Kidney epithelial cell (primary cell): ENCODE data around the gene ARHGEF19. TPM values are rescaled to one million over a fixed set of nuclear protein-coding genes. Genes with fewer than 3 reads are reported as not detected.

Source experiments
- DNase-seq: peaks from one replicate; pipeline ENCODE4 v3.0.0-alpha.2; 2010; ENCODE audit warnings: low read depth
- H3K27me3 ChIP-seq: 2 replicates; pipeline ENCODE4 v1.6.0; 2011; ENCODE audit warnings: low read length; ENCODE audit not compliant: control insufficient read depth, insufficient read depth
- H3K36me3 ChIP-seq: 2 replicates; pipeline ENCODE4 v1.5.1; 2011; ENCODE audit warnings: low read length; ENCODE audit not compliant: control insufficient read depth, insufficient read depth
- H3K4me3 ChIP-seq: 2 replicates; pipeline ENCODE4 v1.5.1; 2011; ENCODE audit warnings: low read depth, mild to moderate bottlenecking, control low read depth, low read length
- total RNA-seq: library from RNA; depleted of rRNA; stranded (reverse); fragments of >200 nt; gene quantifications from 2 replicates; pipeline ENCODE4 v1.2.3, GENCODE V29; 2015
- TF ChIP-seq, protein P1 (sequence below): IDR thresholded peaks from 2 replicates; pipeline ENCODE4 v1.5.1; 2011; ENCODE audit warnings: mild to moderate bottlenecking, moderate library complexity, low read length, control low read depth, inconsistent platforms; ENCODE audit not compliant: insufficient read depth, poor library complexity, severe bottlenecking

ARHGEF19 gene
- total RNA-seq, 1 donor from 2014 or later: 5.6 TPM

DNA sequence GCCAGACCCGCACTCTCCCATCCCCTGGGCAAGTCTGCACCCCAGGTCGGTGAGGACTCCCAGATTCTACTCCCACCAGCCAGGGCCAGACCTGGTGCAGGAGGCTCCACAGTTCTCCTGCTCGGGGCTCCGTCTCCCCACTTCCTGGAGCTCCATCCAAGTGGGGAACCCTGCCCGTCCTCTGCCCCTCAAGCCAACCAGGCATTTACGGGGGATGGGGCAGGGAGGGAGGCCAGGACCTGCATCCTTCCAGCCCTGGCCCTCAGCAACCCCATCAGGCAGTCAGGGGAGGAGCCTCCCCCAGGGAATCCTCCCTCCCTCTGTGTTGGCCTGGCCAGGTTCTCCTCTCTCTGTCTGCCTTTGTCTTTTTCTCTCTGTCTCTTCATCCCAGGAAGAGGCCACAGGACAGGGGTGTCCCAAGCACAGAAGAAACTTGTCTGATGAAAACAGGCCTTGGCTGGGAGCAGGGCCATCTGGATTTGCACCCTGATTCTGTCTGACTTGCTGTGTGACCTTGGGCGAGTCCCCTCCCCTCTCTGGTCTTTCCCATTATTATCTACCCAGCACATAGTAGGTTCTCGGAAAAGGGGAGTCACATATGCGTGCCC is 38.1 kb downstream of the ARHGEF19 start:
- no peaks in the 10 kb centered on the region for H3K36me3 ChIP-seq
- no peak for DNase-seq
- no peaks in the 10 kb centered on the region for H3K27me3 ChIP-seq
- TF ChIP-seq, protein P1, sequence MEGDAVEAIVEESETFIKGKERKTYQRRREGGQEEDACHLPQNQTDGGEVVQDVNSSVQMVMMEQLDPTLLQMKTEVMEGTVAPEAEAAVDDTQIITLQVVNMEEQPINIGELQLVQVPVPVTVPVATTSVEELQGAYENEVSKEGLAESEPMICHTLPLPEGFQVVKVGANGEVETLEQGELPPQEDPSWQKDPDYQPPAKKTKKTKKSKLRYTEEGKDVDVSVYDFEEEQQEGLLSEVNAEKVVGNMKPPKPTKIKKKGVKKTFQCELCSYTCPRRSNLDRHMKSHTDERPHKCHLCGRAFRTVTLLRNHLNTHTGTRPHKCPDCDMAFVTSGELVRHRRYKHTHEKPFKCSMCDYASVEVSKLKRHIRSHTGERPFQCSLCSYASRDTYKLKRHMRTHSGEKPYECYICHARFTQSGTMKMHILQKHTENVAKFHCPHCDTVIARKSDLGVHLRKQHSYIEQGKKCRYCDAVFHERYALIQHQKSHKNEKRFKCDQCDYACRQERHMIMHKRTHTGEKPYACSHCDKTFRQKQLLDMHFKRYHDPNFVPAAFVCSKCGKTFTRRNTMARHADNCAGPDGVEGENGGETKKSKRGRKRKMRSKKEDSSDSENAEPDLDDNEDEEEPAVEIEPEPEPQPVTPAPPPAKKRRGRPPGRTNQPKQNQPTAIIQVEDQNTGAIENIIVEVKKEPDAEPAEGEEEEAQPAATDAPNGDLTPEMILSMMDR: no peak
- H3K4me3 ChIP-seq: no peak overlapping the region

DNA sequence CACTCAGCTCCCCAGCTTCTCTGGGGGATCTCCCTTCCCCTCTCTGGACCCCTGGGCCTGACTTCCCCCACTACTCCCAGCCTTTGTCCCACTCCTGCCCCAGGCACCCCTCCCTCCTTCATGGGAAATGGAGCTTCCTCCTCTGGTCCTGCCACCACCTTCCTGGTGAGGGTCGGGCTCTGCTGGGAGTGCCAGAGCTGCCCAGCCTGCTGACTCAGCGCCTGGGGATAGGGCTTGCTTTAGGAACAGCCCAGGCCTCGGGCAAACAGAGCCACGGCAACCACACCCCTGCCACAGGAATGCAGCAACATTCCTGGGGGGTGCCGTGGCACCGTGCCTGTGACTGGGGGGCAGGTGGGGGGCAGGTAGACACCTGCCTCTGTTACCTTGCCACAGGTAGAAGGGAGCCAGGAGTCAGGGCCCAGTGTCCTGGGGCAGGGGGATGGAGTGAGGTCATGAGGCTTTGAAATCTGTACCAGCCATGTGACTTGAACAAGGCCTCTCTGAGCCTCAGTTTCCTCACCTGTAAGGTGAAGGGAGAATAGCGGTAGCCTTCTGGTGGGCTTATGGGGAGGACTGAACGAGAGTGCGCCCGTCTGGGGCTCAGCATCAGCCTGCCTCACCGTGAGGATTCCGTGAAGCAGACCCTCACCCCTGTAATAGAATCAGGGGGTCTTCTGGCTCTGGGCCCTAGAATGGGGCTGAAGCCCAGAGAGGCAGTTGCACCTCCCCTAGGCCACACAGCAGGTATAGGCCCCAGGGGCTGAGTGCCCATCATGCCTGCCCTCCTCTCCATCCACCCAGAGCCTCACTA is 38.8 kb downstream of the ARHGEF19 start:
- Histone ChIP-seq H3K27me3 (no peaks in the 10 kb centered on the region), H3K4me3 (no peak overlapping the region), H3K36me3 (no peaks in the 10 kb centered on the region)
- no peak for DNase-seq
- TF ChIP-seq, protein P1: no peak

DNA sequence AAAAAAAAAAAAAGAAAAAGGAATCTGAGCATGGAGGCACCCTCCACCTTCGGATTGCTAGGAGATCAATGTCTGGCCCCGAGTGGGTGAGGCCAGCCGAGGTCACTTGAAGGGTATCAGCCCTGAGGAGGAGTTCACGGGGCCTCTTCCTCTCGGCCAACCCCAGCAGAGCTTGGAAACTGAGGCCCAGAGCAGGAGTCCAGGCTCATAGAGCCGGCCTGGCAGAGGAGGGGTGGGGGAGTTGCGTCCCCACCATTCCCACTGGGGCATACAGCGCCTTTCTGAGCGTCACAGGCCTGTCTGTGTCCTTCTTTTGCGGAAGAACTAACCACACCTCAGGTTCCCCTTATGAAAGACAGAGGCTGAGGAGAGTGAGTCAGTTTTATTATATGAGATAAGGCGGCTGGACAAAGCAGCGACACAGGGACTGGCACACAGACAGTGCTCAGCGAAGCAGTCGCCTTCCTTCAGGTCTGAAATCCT is 39.4 kb downstream of the ARHGEF19 start:
- DNase-seq: no peak
- TF ChIP-seq, protein P1: no peak
- no peak overlapping the region for H3K4me3 ChIP-seq

DNA sequence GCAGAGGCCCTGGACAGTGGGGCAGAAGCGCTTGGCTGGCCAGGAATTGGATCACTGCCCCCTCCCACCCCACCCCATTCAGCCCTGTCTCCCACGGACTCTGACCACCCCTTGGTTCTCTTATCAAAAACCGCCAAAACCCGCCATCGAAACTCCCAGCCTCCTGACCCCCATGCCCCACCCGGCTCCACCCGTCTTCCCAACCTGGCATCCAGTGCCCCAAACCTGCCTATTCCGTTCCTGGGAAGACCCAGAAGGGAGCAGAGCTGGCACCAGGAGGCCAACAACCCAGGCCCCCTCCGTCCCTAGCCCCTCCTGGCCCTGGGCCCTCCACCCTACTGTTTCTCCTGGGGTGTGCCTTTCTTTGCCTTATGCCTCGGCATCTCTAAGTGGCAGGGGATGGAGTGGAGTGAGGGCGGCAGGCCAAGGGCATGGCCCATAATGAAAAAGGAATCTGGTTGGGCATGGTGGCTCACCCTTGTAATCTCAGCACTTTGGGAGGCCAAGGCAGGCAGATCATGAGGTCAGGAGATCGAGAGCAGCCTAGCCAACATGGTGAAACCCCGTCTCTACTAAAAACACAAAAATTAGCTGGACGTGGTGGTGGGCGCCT is 40.1 kb downstream of the ARHGEF19 start:
- H3K36me3 ChIP-seq: no peaks in the 10 kb centered on the region
- H3K4me3 ChIP-seq: no peak overlapping the region
- TF ChIP-seq, protein P1: no peak
- H3K27me3 ChIP-seq: no peaks in the 10 kb centered on the region
- no peak for DNase-seq

More for the DNA sequence above, 39.4 kb downstream of the ARHGEF19 start:
- no peaks in the 10 kb centered on the region for H3K36me3 ChIP-seq
- H3K27me3 ChIP-seq: no peaks in the 10 kb centered on the region

DNA sequence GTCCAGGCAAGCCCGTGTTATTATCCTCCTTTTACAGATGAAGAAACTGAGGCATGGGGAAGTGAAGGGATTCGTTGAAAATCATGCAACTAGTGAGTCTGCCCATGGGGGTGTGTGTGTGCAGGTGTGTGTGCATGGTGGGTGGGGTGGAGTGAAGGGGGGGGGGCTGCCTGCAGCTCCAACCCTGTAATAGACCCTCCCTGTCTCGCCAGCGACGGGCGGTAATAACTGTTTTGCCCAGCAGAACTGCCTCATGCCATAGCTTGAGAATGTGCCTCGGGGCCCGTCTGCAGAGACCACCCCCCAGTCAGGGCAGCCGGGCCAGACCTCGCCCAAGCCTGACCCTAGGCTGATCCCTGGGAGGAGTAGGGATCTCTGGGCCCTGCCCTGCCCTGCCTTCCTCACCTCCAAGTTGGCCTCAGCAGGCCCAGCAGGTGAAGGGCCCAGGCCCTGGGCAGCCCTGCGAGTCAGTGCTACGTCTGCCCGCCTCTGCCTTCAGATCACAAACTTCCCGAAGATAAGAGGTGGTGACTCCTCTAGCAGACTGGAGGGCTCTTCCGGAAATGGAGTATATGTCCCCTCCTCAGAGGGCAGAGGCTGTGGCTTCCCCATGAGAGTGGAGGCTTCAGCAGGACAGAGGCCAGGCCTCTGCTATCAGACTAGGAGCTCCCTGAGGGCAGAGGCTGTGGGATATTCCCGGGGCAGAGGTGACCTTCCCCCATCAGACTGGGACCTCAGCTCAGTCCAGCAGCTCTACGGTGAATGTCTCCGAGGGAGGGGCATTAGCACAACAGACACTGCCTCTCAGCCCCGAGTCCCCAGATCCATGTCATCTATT is 40.9 kb downstream of the ARHGEF19 start:
- TF ChIP-seq, protein P1: no peak
- Histone ChIP-seq H3K36me3 (no peaks in the 10 kb centered on the region), H3K27me3 (no peaks in the 10 kb centered on the region), H3K4me3 (no peak overlapping the region)
- DNase-seq: no peak
